ENCODE results near the gene KPNA1. TPM values are rescaled to one million over a fixed set of nuclear protein-coding genes. Genes with fewer than 3 reads are reported as not detected.

The KPNA1 gene
- total and polyA plus RNA-seq, 4 donors: 20.7 to 42.0 (median 23.5) TPM

GRCh38 chr3:122516846-122517360 is 2.2 kb upstream of the KPNA1 start:
- Histone ChIP-seq H3K9ac (ENCODE audit: low read depth in 1 of 2, low read length in 2 of 2) (no peak overlapping the region), H3K27ac (ENCODE audit: low read depth in 1 of 2, low read length in 2 of 2) (no peak overlapping the region), H3K27me3 (ENCODE audit: control insufficient read depth in 4 of 4, insufficient read depth in 4 of 4, low read length in 3 of 4) (no peaks in the 10 kb centered on the region), H3K36me3 (ENCODE audit: control insufficient read depth in 4 of 4, insufficient read depth in 3 of 4, low read depth in 1 of 4, low read length in 3 of 4) (no peaks in the 10 kb centered on the region), H3K4me3 (ENCODE audit: low read depth in 1 of 3, low read length in 3 of 3) (no peak overlapping the region), H3K9me3 (ENCODE audit: control insufficient read depth in 4 of 4, low read length in 3 of 4) (no peaks in the 10 kb centered on the region), H3K4me1 (ENCODE audit: control insufficient read depth in 4 of 4, insufficient read depth in 4 of 4, low read length in 3 of 4) (peaks cover 2 to 31% (median 20%) of the 10 kb centered on the region in 4 donors)
- TF ChIP-seq HNF4A (conservative IDR thresholded peaks at IDR 0.05) (no peak), YY1 (IDR thresholded peaks at IDR 0.05) (no peak), FOXA1 (IDR thresholded peaks at IDR 0.05) (no peak), RXRA (IDR thresholded peaks at IDR 0.05) (no peak), MAX (IDR thresholded peaks at IDR 0.05) (no peak), REST (IDR thresholded peaks at IDR 0.05) (no peak), GABPA (IDR thresholded peaks at IDR 0.05 in 1 of 2, conservative IDR thresholded peaks at IDR 0.05 in 1 of 2) (no peak), CTCF (IDR thresholded peaks at IDR 0.05; ENCODE audit: low read depth, low read length, missing input control) (no peak), FOXA2 (IDR thresholded peaks at IDR 0.05) (no peak), SP1 (IDR thresholded peaks at IDR 0.05) (no peak), RAD21 (IDR thresholded peaks at IDR 0.05) (no peak), EGR1 (IDR thresholded peaks at IDR 0.05; ENCODE audit: low read depth in 2 of 2) (no peak), ZBTB33 (IDR thresholded peaks at IDR 0.05) (no peak)
- 93% methylated on average over 6 of the region's 6 CpGs for WGBS
- DNase-seq (ENCODE audit: low spot score): no peak

- H3K4me1 ChIP-seq (ENCODE audit: control insufficient read depth in 4 of 4, insufficient read depth in 4 of 4, low read length in 3 of 4): peaks cover 3 to 40% (median 29%) of the 10 kb centered on the region in 4 donors
- H3K9ac ChIP-seq (ENCODE audit: low read depth in 1 of 2, low read length in 2 of 2): no peak overlapping the region
- DNase-seq (ENCODE audit: low spot score): no peak
- no peak overlapping the region for H3K4me3 ChIP-seq (ENCODE audit: low read depth in 1 of 3, low read length in 3 of 3)
- H3K9me3 ChIP-seq (ENCODE audit: control insufficient read depth in 4 of 4, low read length in 3 of 4): no peaks in the 10 kb centered on the region
- H3K27me3 ChIP-seq (ENCODE audit: control insufficient read depth in 4 of 4, insufficient read depth in 4 of 4, low read length in 3 of 4): no peaks in the 10 kb centered on the region
- no peak overlapping the region for H3K27ac ChIP-seq (ENCODE audit: low read depth in 1 of 2, low read length in 2 of 2)
- H3K36me3 ChIP-seq (ENCODE audit: control insufficient read depth in 4 of 4, insufficient read depth in 3 of 4, low read depth in 1 of 4, low read length in 3 of 4): no peaks in the 10 kb centered on the region
- WGBS: 55% methylated on average over 3 of the region's 3 CpGs
- no peak for TF ChIP-seq SP1 (IDR thresholded peaks at IDR 0.05)
- no peak for TF ChIP-seq YY1 (IDR thresholded peaks at IDR 0.05)
- TF ChIP-seq ATF3 (IDR thresholded peaks at IDR 0.05): peak; percentile 32
- no peak for TF ChIP-seq NR2F2 (IDR thresholded peaks at IDR 0.05)
- no peak for TF ChIP-seq EGR1 (IDR thresholded peaks at IDR 0.05; ENCODE audit: low read depth in 2 of 2)
- no peak for TF ChIP-seq CTCF (IDR thresholded peaks at IDR 0.05; ENCODE audit: low read depth, low read length, missing input control)
- no peak for TF ChIP-seq FOXA1 (IDR thresholded peaks at IDR 0.05)
- TF ChIP-seq ZBTB33 (IDR thresholded peaks at IDR 0.05): no peak
- TF ChIP-seq HNF4A (conservative IDR thresholded peaks at IDR 0.05): peak; percentile 60 to 74
Measured at GRCh38 chr3:122515870-122516269, 1.1 kb upstream of the KPNA1 start.
